ENCODE results near the gene MAP2. TPM values are rescaled to one million over a fixed set of nuclear protein-coding genes. Genes with fewer than 3 reads are reported as not detected.

Gene MAP2
- total RNA-seq, 1 donor from 2014 or later: 57.6 TPM

DNA sequence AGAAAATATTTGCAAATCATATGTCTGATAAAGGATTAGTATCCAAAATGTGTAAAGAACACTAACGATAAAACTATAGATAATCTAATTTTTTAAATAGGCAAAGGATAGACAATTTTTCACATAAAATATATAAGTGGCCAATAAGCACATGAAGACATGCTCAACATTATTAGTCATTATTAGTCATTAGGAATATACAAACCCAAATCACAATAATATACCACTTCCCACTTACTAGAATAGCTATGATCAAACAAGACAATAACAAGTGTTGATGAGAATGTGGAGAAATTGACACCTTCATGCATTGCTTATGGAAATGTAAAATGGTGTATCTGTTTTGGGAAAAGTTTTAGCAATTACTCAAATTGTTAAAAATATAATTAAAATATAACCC, 12.6 kb upstream of the MAP2 start:
- no peaks in the 10 kb centered on the region for H3K4me1 ChIP-seq
- no peak overlapping the region for H3K27ac ChIP-seq
- H3K36me3 ChIP-seq: no peaks in the 10 kb centered on the region
- no peaks in the 10 kb centered on the region for H3K27me3 ChIP-seq
- H3K4me3 ChIP-seq: no peak overlapping the region
- H3K9me3 ChIP-seq: peaks cover 0 to 13% of the 10 kb centered on the region in 2 donors
- no peak for DNase-seq (ENCODE audit: low spot score in 2 of 2)
- TF ChIP-seq, protein P1, sequence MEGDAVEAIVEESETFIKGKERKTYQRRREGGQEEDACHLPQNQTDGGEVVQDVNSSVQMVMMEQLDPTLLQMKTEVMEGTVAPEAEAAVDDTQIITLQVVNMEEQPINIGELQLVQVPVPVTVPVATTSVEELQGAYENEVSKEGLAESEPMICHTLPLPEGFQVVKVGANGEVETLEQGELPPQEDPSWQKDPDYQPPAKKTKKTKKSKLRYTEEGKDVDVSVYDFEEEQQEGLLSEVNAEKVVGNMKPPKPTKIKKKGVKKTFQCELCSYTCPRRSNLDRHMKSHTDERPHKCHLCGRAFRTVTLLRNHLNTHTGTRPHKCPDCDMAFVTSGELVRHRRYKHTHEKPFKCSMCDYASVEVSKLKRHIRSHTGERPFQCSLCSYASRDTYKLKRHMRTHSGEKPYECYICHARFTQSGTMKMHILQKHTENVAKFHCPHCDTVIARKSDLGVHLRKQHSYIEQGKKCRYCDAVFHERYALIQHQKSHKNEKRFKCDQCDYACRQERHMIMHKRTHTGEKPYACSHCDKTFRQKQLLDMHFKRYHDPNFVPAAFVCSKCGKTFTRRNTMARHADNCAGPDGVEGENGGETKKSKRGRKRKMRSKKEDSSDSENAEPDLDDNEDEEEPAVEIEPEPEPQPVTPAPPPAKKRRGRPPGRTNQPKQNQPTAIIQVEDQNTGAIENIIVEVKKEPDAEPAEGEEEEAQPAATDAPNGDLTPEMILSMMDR (IDR thresholded peaks at IDR 0.05): no peak
- intact Hi-C loops (cut with DNase I): no loop called here

DNA sequence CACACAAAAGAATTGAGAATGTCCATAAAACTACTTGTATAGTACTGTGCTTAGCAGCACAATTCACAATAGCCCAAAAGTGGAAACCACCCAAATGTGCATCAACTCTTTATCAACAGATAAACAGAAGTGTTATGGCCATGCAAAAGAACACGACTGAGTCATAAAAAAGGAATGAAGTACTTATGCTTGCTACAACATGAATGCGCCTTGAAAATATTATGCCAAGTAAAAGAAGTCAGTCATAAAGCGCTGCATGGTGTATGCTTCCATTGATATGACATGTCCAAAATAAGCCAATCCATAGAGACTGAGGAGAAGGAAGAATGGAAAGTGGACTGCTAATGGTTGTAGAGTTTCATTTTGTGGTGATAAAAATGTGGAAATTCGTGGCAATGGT, 12.1 kb upstream of the MAP2 start:
- intact Hi-C loops (cut with DNase I): no loop called here
- Histone ChIP-seq H3K9me3 (peaks cover 0 to 13% of the 10 kb centered on the region in 2 donors), H3K4me1 (no peaks in the 10 kb centered on the region), H3K27ac (no peak overlapping the region), H3K4me3 (no peak overlapping the region), H3K27me3 (no peaks in the 10 kb centered on the region), H3K36me3 (no peaks in the 10 kb centered on the region)
- TF ChIP-seq, protein P1 (IDR thresholded peaks at IDR 0.05): no peak
- DNase-seq (ENCODE audit: low spot score in 2 of 2): no peak

DNA sequence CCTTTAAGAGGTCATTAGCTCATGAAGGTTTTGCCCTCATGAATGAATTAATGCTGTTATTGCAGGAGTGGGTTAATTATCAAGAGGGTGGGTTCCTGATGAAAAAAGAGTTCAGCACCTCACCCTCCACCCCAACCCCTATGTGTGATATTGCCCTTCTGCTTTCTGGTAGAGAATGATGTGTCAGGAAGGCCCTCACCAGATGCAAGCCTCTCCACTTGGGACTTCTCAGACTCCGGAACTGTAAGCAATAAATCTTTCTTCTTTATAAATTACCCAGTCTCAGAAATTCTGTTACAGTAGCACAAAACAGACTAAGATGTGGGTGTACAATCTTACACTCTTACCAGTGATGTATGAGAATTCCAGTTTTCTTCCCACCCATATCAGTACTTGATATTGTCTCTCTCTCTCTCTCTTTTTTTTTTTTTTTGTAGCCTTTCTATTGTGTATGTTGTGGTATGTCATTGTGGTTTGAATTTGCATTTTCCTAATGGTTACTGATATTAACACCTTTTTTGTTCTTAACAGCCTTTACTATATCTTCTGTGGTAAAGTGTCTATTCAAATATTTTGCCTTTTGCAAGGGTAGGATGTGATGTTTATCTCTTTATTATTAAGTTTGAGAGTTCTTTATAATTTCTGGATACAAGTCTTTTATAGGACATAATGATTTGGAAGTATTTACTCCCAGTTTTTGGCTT, 10.4 kb upstream of the MAP2 start:
- H3K4me3 ChIP-seq: no peak overlapping the region
- TF ChIP-seq, protein P1 (IDR thresholded peaks at IDR 0.05): no peak
- H3K27ac ChIP-seq: no peak overlapping the region
- DNase-seq (ENCODE audit: low spot score in 2 of 2): no peak
- no peaks in the 10 kb centered on the region for H3K27me3 ChIP-seq
- peaks cover 0 to 13% of the 10 kb centered on the region in 2 donors for H3K9me3 ChIP-seq
- H3K4me1 ChIP-seq: no peaks in the 10 kb centered on the region
- intact Hi-C loops (cut with DNase I): no loop called here
- H3K36me3 ChIP-seq: no peaks in the 10 kb centered on the region

DNA sequence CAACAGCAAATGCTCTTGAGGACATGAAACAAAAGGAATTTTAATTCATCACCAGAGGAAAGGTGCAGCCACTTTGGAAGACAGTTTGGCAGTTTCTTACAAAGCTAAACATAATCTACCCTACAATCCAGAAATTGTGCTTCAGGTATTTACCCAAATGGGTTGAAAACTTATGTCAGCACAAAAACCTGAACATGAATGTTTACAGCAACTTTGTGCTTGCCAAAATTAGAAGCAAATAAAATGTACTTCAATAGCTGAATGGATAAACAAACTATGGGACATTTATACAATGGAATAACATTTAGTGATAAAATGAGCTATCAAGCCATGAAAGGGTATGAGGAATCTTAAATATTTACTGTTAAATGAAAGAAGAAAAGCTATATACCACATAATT, 6.9 kb upstream of the MAP2 start:
- Histone ChIP-seq H3K9me3 (peaks cover 0 to 13% of the 10 kb centered on the region in 2 donors), H3K36me3 (no peaks in the 10 kb centered on the region), H3K4me1 (no peaks in the 10 kb centered on the region), H3K27me3 (no peaks in the 10 kb centered on the region), H3K27ac (no peak overlapping the region), H3K4me3 (no peak overlapping the region)
- DNase-seq (ENCODE audit: low spot score in 2 of 2): no peak
- intact Hi-C loops (cut with DNase I): no loop called here
- TF ChIP-seq, protein P1 (IDR thresholded peaks at IDR 0.05): no peak

DNA sequence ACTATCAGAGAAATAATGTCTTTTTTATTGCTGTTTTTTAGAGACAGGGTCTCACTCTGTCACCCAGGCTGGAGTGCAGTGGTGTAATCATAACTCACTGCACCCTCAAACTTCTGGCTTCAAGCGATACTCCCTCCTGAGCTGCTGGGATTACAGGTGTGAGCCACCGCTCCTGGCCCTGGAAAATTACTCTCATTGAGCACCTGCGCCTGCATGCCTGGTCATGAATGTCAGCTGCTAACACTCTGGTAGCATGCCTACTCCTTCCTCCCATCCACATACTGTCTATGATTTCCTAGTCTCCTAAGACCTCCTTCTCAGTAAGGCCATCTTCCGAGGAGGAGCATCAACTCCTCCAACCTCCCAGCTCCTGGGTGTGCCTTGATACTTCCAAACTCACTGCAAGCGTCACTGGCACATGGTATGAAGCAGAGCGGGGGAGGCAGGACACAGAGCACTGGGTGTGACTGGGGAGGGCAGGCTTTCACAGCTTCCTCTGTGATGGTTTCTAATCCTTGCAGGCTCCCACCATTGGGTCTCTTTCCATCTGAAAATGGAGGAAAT, 1.6 kb upstream of the MAP2 start:
- no peak for DNase-seq (ENCODE audit: low spot score in 2 of 2)
- Histone ChIP-seq H3K36me3 (no peaks in the 10 kb centered on the region), H3K27me3 (no peaks in the 10 kb centered on the region), H3K4me1 (peaks cover 0 to 8% of the 10 kb centered on the region in 2 donors), H3K9me3 (no peaks in the 10 kb centered on the region), H3K4me3 (no peak overlapping the region), H3K27ac (peak overlapping the region; percentile 13 to 61)
- TF ChIP-seq, protein P1 (IDR thresholded peaks at IDR 0.05): no peak
- intact Hi-C loops (cut with DNase I): loop anchor here (2.0 to 5.0 kb wide), 6 partner anchors 40 to 810 kb away; partner anchors contain the start of gene KANSL1L

All from ascending aorta (tissue), 2 donors.